ENCODE data around the gene HPSE2.

The HPSE2 gene

GRCh38 chr10:98694014-98694413, 541.6 kb downstream of the HPSE2 start:
- no peak for ATAC-seq
- TF ChIP-seq TOX (CRISPR knock-in tag; IDR thresholded peaks at IDR 0.05; ENCODE audit: borderline replicate concordance) (no peak), CREB5 (CRISPR knock-in tag; IDR thresholded peaks at IDR 0.05; ENCODE audit: low read depth) (no peak), SNAI2 (CRISPR knock-in tag; IDR thresholded peaks at IDR 0.05) (no peak), ZNF8 (CRISPR knock-in tag; IDR thresholded peaks at IDR 0.05) (no peak), ZFP3 (CRISPR knock-in tag; IDR thresholded peaks at IDR 0.05) (no peak), CSDC2 (CRISPR knock-in tag; IDR thresholded peaks at IDR 0.05) (no peak), ZNF70 (CRISPR knock-in tag; IDR thresholded peaks at IDR 0.05) (no peak), GLIS3 (CRISPR knock-in tag; IDR thresholded peaks at IDR 0.05) (no peak)

GRCh38 chr10:98687685-98688084, 548.0 kb downstream of the HPSE2 start:
- TF ChIP-seq TSHZ2 (CRISPR knock-in tag; IDR thresholded peaks at IDR 0.05) (no peak), TOX (CRISPR knock-in tag; IDR thresholded peaks at IDR 0.05; ENCODE audit: borderline replicate concordance) (no peak), GLIS3 (CRISPR knock-in tag; IDR thresholded peaks at IDR 0.05) (no peak), SNAI2 (CRISPR knock-in tag; IDR thresholded peaks at IDR 0.05) (no peak), PPARA (CRISPR knock-in tag; IDR thresholded peaks at IDR 0.05; ENCODE audit: borderline replicate concordance) (no peak), RARB (CRISPR knock-in tag; IDR thresholded peaks at IDR 0.05) (no peak), PATZ1 (CRISPR knock-in tag; IDR thresholded peaks at IDR 0.05; ENCODE audit: borderline replicate concordance) (no peak), BACH2 (CRISPR knock-in tag; IDR thresholded peaks at IDR 0.05; ENCODE audit: borderline replicate concordance) (no peak), ESRRG (CRISPR knock-in tag; IDR thresholded peaks at IDR 0.05) (no peak), ZFP30 (CRISPR knock-in tag; IDR thresholded peaks at IDR 0.05) (no peak), OSR1 (CRISPR knock-in tag; IDR thresholded peaks at IDR 0.05) (no peak), CREB5 (CRISPR knock-in tag; IDR thresholded peaks at IDR 0.05; ENCODE audit: low read depth) (no peak), ISL1 (CRISPR knock-in tag; IDR thresholded peaks at IDR 0.05) (no peak)
- no peak for ATAC-seq

- ATAC-seq = no peak
- TF ChIP-seq ZNF8 (CRISPR knock-in tag; IDR thresholded peaks at IDR 0.05) = no peak
- no peak for TF ChIP-seq GLIS3 (CRISPR knock-in tag; IDR thresholded peaks at IDR 0.05)
- TF ChIP-seq ZC3H10 (CRISPR knock-in tag; IDR thresholded peaks at IDR 0.05) = no peak
- TF ChIP-seq ARNTL (CRISPR knock-in tag; IDR thresholded peaks at IDR 0.05; ENCODE audit: borderline replicate concordance, low read depth) = no peak
- TF ChIP-seq CREB5 (CRISPR knock-in tag; IDR thresholded peaks at IDR 0.05; ENCODE audit: low read depth) = no peak
Measured at GRCh38 chr10:98684019-98684899, 551.4 kb downstream of the HPSE2 start.

- no peak for ATAC-seq
- TF ChIP-seq ESRRG (CRISPR knock-in tag; IDR thresholded peaks at IDR 0.05) (no peak), GLIS3 (CRISPR knock-in tag; IDR thresholded peaks at IDR 0.05) (no peak)
Measured at GRCh38 chr10:98676895-98677294, 558.8 kb downstream of the HPSE2 start.
